DOHH2 (cell line): ENCODE measurements around the gene CHRNB1.

Experiments
- CTCF ChIP-seq: fragments of 200-600 bp; sonication (generic); IDR thresholded peaks from one replicate; pipeline ENCODE4 v1.5.1; 2014; ENCODE audit warnings: antibody characterized with exemption, mild to moderate bottlenecking, low read depth, low read length; ENCODE audit not compliant: poor library complexity, severe bottlenecking
- EZH2phosphoT487 ChIP-seq: fragments of 200-600 bp; sonication (generic); IDR thresholded peaks from 2 replicates; pipeline ENCODE4 v1.6.1; 2017; ENCODE audit warnings: borderline replicate concordance, mild to moderate bottlenecking, antibody characterized with exemption, low read length, moderate library complexity, mixed read lengths

GRCh38 chr17:7503521-7503920 lies 58.7 kb downstream of the CHRNB1 start:
- TF ChIP-seq CTCF = no peak
- no peak for TF ChIP-seq EZH2phosphoT487
